Testis (tissue), 3 donors: ENCODE results near the gene MAGEA9. TPM values are rescaled to one million over a fixed set of nuclear protein-coding genes. Genes with fewer than 3 reads are reported as not detected.
"Not testable (repeated sequence)": the region's sequence is repeated elsewhere in the genome, so short reads cannot be mapped to it uniquely, and the experiment has no call there.

Experiments used
- DNase-seq: peaks from one replicate; pipeline ENCODE4 v3.0.0-alpha.2; 2019
- H3K27ac ChIP-seq, 2 donors: fragments of 200-600 bp; sonication (generic); one replicate each; pipeline ENCODE4 v1.5.1; 2019
- H3K27me3 ChIP-seq: fragments of 200-600 bp; sonication (generic); one replicate; pipeline ENCODE4 v1.5.1; 2019
- H3K36me3 ChIP-seq: fragments of 200-600 bp; sonication (generic); one replicate; pipeline ENCODE4 v1.5.1; 2017; ENCODE audit warnings: low read depth; ENCODE audit errors: missing control alignments
- H3K4me1 ChIP-seq: fragments of 200-600 bp; sonication (generic); one replicate; pipeline ENCODE4 v1.5.1; 2019
- H3K4me3 ChIP-seq, 2 donors: fragments of 200-600 bp; sonication (generic); one replicate each; pipeline ENCODE4 v1.5.1; 2017 to 2019
- H3K9me3 ChIP-seq: fragments of 200-600 bp; sonication (generic); one replicate; pipeline ENCODE4 v1.5.1; 2017
- POLR2A ChIP-seq: fragments of 450-650 bp; IDR thresholded peaks from one replicate; pipeline ENCODE4 v1.6.1; 2017; ENCODE audit warnings: antibody characterized with exemption, mild to moderate bottlenecking, moderate library complexity
- WGBS, 2 donors: methylation state at CpG; one replicate each; pipeline ENCODE4 v1.1.5; 2018; 5-methylcytosine and 5-hydroxymethylcytosine counted together
- intact Hi-C: fragments of 100-400 bp; cut with DNase I; formaldehyde crosslinking; loops from one replicate; pipeline ENCODE4 v1.15.1; 2023; ENCODE audit warnings: low total_unique reads
- polyA plus RNA-seq: library from polyadenylated mRNA; stranded (reverse); fragments of 350-450 nt; fragmentation: Illumina TruSeq; extraction: RNeasy Lipid Tissue Mini Kit (QIAGEN cat#74804); gene quantifications from one replicate; pipeline ENCODE4 v1.2.3, GENCODE V29; 2014; ENCODE audit warnings: low read depth, low replicate concordance; ENCODE audit not compliant: insufficient read depth
- total RNA-seq, 2 donors: library from RNA; depleted of rRNA; stranded (reverse); fragments of >200 nt; gene quantifications; one replicate each; pipeline ENCODE4 v1.2.3, GENCODE V29; 2016
- TF ChIP-seq, protein P1 (sequence below), 3 experiments: fragments of 450-650 bp in 2 of 3; fragments of 200-600 bp in 1 of 3; sonication (generic) in 1 of 3; IDR thresholded peaks; one replicate each; pipeline ENCODE4 v1.5.1; 2016 to 2019; ENCODE audit warnings: antibody characterized with exemption in 3 of 3, mild to moderate bottlenecking in 2 of 3, moderate library complexity in 1 of 3

Gene MAGEA9
- total and polyA plus RNA-seq, 3 donors from 2014 or later = 6.4 TPM; not detected in 2

DNA sequence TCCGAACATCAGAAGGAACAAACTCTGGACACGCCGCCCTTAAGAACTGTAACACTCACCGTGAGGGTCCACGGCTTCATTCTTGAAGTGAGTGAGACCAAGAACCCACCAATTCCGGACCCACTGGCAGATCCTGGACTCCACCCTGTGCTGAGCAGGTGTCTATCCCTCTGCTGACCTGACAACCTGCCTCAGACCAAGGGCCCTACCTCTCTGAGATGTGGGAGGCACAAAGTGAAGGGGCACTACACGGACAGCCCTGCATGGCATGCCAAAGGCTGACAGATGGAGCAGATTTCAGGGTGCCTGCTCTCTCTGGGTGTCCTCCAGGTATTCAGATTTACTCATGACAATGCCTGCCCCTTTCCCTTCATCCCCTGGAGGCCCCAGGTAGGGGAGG lies 21.9 kb upstream of the MAGEA9 start:
- no peak overlapping the region for H3K4me3 ChIP-seq
- 80 to 100% methylated on average over 1 to 4 of the region's 7 CpGs for WGBS, 2 donors
- H3K36me3 ChIP-seq = no peaks in the 10 kb centered on the region
- H3K27ac ChIP-seq = no peak overlapping the region
- intact Hi-C loops = no loop called here
- DNase-seq = no peak
- no peak for TF ChIP-seq POLR2A
- TF ChIP-seq, protein P1, sequence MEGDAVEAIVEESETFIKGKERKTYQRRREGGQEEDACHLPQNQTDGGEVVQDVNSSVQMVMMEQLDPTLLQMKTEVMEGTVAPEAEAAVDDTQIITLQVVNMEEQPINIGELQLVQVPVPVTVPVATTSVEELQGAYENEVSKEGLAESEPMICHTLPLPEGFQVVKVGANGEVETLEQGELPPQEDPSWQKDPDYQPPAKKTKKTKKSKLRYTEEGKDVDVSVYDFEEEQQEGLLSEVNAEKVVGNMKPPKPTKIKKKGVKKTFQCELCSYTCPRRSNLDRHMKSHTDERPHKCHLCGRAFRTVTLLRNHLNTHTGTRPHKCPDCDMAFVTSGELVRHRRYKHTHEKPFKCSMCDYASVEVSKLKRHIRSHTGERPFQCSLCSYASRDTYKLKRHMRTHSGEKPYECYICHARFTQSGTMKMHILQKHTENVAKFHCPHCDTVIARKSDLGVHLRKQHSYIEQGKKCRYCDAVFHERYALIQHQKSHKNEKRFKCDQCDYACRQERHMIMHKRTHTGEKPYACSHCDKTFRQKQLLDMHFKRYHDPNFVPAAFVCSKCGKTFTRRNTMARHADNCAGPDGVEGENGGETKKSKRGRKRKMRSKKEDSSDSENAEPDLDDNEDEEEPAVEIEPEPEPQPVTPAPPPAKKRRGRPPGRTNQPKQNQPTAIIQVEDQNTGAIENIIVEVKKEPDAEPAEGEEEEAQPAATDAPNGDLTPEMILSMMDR (IDR thresholded peaks at IDR 0.05) = no peak
- H3K27me3 ChIP-seq = no peaks in the 10 kb centered on the region
- H3K9me3 ChIP-seq = no peaks in the 10 kb centered on the region
- H3K4me1 ChIP-seq = no peaks in the 10 kb centered on the region

DNA sequence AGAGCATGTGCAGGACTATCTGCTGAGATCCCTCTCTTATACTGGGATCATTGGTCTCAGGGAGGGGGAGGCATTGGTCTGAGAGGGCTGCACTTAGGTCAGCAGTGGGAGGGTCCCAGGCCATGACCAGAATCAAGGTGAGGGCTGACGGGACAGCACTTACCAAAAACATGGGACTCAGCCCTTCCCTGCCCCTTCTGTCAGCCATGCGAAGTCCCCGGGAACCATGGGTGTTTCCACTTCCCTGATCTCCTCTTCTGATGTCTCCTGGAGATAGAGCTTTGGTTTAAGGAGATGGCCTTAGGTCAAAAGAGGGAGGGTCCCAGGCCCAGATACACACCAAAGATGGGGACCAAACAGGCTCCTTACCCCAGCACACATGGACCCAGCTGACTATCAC lies 20.8 kb upstream of the MAGEA9 start:
- H3K27ac ChIP-seq = no peak overlapping the region
- H3K4me3 ChIP-seq = no peak overlapping the region
- no peak for DNase-seq
- no peaks in the 10 kb centered on the region for H3K9me3 ChIP-seq
- no peaks in the 10 kb centered on the region for H3K27me3 ChIP-seq
- intact Hi-C loops = no loop called here
- no peaks in the 10 kb centered on the region for H3K4me1 ChIP-seq
- TF ChIP-seq, protein P1 (IDR thresholded peaks at IDR 0.05) = no peak
- no peak for TF ChIP-seq POLR2A
- WGBS, 2 donors = 94% methylated on average over 2 of the region's 3 CpGs; no CpG with 5 or more reads in 1 of the 2 donors
- no peaks in the 10 kb centered on the region for H3K36me3 ChIP-seq

DNA sequence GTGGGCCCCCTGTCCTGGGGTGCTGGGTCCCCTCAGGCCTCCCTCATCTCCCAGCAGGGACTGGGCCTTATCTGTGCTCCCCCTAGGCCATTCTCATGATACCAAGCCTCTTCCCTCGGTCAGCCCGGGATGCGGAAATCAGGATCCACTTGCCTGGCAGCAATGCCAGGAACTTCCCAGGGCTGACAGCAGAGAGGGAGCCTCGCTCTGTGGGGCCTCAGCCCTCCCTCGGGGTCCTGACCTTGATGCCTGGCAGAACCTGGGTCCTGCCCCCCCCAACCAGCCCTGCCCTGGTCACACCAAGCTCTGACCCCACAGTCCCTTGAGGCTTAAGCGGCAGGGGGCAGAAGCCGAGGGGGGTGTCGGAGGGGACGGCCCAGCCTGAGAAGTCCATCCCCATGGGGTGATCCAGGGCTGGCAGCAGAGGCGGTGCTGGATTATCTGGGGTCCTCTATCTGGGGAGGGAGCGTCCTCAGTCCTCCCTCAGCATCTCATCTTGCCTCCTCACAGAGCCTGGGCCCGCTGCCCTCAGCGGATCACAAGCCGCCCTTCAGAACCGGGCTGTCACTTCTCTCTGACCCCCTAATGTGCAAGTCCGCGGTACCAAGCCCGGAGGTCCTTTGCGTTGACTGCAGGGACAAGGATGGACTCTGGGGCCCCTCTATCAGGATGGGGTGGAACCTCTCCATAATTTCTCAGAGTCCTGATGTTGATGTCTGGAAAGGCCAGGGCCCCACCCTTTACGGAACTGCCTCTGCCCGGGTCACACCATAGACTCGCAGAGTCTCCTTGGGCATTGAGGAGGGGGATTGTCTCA lies 19.7 kb upstream of the MAGEA9 start:
- H3K4me3 ChIP-seq, H3K27ac ChIP-seq, H3K36me3 ChIP-seq, intact Hi-C loops, H3K4me1 ChIP-seq, DNase-seq, H3K9me3 ChIP-seq, H3K27me3 ChIP-seq: not testable (repeated sequence)
- 92% methylated on average over 18 of the region's 22 CpGs; no CpG with 5 or more reads in 1 of the 2 donors for WGBS, 2 donors

DNA sequence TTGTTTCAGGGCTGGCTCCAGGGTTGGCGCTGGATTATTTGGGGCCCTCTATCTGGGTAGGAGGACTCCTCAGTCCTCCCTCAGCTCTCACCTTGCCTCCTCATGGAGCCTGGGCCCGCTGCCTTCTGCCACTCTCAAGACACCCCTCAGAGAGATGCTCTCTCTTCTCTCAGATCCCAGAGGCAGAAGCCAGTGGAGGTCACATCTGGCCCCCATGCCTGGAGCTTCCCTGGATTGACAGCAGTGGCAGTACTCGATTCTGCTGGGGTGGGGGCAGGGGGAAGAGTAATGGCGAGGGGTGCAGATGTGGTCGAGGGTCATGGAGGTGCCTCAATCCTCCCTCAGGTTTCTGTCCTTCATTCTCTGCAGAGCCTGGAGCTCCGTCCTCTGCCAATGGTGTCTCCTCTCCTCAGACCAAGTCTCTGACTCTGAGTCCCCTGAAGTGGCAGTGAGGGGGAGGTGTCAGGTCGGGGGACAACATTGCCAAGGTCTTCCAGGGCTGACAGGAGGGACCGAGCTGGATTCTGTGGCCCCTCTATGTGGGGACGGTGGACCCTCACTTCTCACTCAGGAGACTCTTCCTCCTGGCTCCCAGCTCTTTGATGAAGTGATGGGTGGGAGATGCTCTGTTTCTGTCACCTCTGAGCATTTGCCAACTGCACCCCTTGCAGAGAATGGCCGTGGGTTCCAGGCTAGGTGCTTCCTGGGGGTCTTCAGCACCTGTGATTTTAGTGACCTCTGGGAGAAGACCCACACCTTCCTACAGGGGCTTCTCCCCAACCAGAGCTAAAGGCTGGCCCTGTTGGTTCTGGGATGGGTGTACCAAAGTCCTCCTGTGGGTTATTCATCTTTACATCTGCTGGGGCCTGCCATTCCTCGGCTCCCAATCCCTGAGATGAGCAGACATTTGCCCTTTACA lies 18.8 kb upstream of the MAGEA9 start:
- H3K27ac ChIP-seq = no peak overlapping the region
- no peak overlapping the region for H3K4me3 ChIP-seq
- no peaks in the 10 kb centered on the region for H3K27me3 ChIP-seq
- intact Hi-C loops = no loop called here
- H3K4me1 ChIP-seq = no peaks in the 10 kb centered on the region
- H3K36me3 ChIP-seq = no peaks in the 10 kb centered on the region
- WGBS, 2 donors = 91% methylated on average over 9 of the region's 11 CpGs; no CpG with 5 or more reads in 1 of the 2 donors
- DNase-seq = no peak
- TF ChIP-seq POLR2A = no peak
- TF ChIP-seq, protein P1 (IDR thresholded peaks at IDR 0.05) = no peak
- no peaks in the 10 kb centered on the region for H3K9me3 ChIP-seq

DNA sequence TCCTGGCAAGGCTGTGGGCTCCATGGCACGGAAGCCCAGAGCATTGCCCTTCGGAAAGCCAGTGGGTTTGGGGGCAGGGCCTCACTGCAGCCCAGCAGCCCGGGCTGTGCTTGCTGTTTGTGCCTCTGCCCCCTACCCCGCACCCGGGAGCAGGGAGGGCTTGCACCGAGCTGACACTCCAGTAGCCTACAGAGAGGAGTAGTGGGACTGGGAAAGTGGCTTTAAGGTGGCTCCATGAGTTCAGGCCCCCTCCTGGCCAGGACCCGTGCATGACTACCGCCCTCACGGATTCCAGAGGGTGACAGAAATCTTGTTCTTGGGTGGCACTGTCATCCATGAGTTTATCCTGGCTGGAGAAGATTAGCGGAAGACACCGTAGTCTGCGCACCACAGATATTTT lies 11.4 kb upstream of the MAGEA9 start:
- DNase-seq, H3K4me3 ChIP-seq, H3K4me1 ChIP-seq, intact Hi-C loops, H3K27ac ChIP-seq, H3K9me3 ChIP-seq, H3K36me3 ChIP-seq, H3K27me3 ChIP-seq: not testable (repeated sequence)
- no CpG with 5 or more reads among the region's 12 CpGs for WGBS, 2 donors

DNA sequence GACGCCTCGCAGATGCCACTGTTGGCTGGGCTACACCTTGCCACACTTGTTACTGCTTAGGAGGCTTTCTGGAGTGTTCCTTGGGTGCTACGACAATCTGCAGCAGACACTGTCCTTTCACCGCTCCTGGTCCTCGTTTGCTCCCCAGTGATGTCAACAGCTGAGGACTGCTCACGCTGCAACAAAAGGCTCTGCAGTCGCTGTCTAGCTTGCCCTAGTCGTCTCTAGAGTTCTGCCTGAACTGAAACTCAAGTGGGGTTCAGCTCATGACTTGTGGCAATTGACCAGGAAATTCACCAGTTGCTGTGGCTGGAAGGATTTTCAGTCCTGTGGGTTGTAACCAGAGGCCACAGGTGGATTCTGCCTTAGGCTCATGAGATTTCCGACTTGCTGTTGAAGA lies 8.7 kb upstream of the MAGEA9 start:
- H3K27me3 ChIP-seq, H3K9me3 ChIP-seq, H3K27ac ChIP-seq, intact Hi-C loops, H3K4me1 ChIP-seq, DNase-seq, H3K4me3 ChIP-seq, H3K36me3 ChIP-seq: not testable (repeated sequence)
- whole genome bisulfite sequencing, 2 donors = no CpG with 5 or more reads among the region's 9 CpGs

DNA sequence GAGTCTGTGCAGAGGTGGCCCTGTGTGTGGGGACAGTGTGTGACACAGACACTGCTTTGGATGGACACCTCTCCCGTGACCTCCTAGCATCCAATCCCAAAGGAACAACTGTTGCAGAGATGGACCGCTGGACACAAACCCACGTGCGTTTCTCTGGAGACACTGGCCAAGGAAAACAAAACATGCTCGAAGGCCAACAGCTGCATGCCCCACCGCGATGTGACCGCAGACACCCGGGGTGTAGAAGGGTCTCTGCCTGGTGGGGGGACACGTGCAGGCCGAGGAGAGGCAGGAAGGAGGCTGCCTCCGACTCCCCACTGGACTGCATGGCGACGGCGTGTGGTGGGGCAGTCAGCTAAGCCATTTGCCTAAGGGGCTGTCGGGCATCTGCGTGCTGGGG lies 8.0 kb upstream of the MAGEA9 start, which contains the start of gene HSFX1:
TSS of gene HSFX1 (plus strand) at position 301 of the 400 bp plus-strand sequence. CDS start 614 bp downstream, outside the sequence.
- intact Hi-C loops = not testable (repeated sequence)

DNA sequence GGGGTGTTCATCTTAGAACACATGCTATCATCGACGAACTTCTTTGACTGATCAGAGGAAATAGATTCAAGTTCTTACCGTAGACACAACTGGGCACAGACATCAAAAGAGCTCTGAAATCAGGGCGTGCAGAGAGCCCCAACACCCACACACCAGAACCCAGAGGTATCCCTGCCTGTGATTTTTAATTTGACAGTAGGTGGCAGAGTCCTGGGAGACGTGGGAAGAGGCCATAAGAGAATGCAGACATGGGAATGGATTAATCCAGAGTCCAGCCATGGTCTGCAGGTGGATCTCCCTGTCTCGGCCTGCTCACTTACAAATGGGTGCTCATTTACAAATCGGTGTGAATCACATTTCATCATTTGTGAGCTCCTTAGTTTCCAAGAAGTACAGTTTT lies 3.7 kb upstream of the MAGEA9 start:
- intact Hi-C loops, DNase-seq, H3K27ac ChIP-seq, H3K36me3 ChIP-seq, H3K4me3 ChIP-seq, H3K4me1 ChIP-seq, H3K9me3 ChIP-seq, H3K27me3 ChIP-seq: not testable (repeated sequence)
- WGBS, 2 donors = no CpG with 5 or more reads among the region's 7 CpGs

More for the DNA sequence above, 8.0 kb upstream of the MAGEA9 start, which contains the start of gene HSFX1:
- H3K4me1 ChIP-seq, H3K4me3 ChIP-seq, DNase-seq, H3K9me3 ChIP-seq, H3K27me3 ChIP-seq, H3K27ac ChIP-seq, H3K36me3 ChIP-seq: not testable (repeated sequence)
- whole genome bisulfite sequencing, 2 donors = no CpG with 5 or more reads among the region's 17 CpGs
